Fibroblast of lung (primary cell): Measurements from ENCODE around the gene LIMS1. TPM values are rescaled to one million over a fixed set of nuclear protein-coding genes. Genes with fewer than 3 reads are reported as not detected.

Source experiments
- DNase-seq, 2 donors: peaks; one replicate each; pipeline versions ENCODE4 v3.0.0 to v3.0.0-alpha.2; 2010; ENCODE audit warnings: low read depth in 2 of 2
- H2AFZ ChIP-seq: 2 replicates; pipeline ENCODE4 v1.5.1; 2012; ENCODE audit warnings: low read length, control low read depth, inconsistent platforms
- H3K27ac ChIP-seq: 2 replicates; pipeline ENCODE4 v1.5.1; 2011; ENCODE audit warnings: low read length, control low read depth; ENCODE audit not compliant: insufficient read depth
- H3K27me3 ChIP-seq: 2 replicates; pipeline ENCODE4 v1.5.1; 2011; ENCODE audit warnings: mild to moderate bottlenecking, low read length; ENCODE audit not compliant: control insufficient read depth, insufficient read depth
- H3K36me3 ChIP-seq: 2 replicates; pipeline ENCODE4 v1.5.1; 2011; ENCODE audit warnings: low read length; ENCODE audit not compliant: control insufficient read depth, insufficient read depth
- H3K4me1 ChIP-seq: 2 replicates; pipeline ENCODE4 v1.5.1; 2011; ENCODE audit warnings: low read length; ENCODE audit not compliant: control insufficient read depth, insufficient read depth; ENCODE audit errors: extremely low read depth
- H3K4me2 ChIP-seq: 2 replicates; pipeline ENCODE4 v1.5.1; 2011; ENCODE audit warnings: low read length, control low read depth; ENCODE audit not compliant: insufficient read depth; ENCODE audit errors: extremely low read depth
- H3K4me3 ChIP-seq, 4 experiments: fragments of 200-600 bp in 1 of 4; sonication (generic) in 1 of 4; replicated peaks in 1 of 4; 2 replicates each; pipeline ENCODE4 v1.5.1; 2011 to 2016; ENCODE audit warnings: low read length in 4 of 4, low read depth in 3 of 4, mild to moderate bottlenecking in 3 of 4, control low read depth in 2 of 4, inconsistent platforms in 1 of 4, mixed read lengths in 1 of 4; ENCODE audit not compliant: insufficient read depth in 1 of 4; ENCODE audit errors: control extremely low read depth in 1 of 4
- H3K79me2 ChIP-seq: 2 replicates; pipeline ENCODE4 v1.5.1; 2012; ENCODE audit warnings: mild to moderate bottlenecking, low read length, inconsistent platforms; ENCODE audit not compliant: control insufficient read depth, insufficient read depth
- H3K9ac ChIP-seq: 2 replicates; pipeline ENCODE4 v1.5.1; 2011; ENCODE audit warnings: mild to moderate bottlenecking, low read length, control low read depth; ENCODE audit not compliant: insufficient read depth
- H3K9me3 ChIP-seq: 2 replicates; pipeline ENCODE4 v1.5.1; 2012; ENCODE audit warnings: low read depth, low read length; ENCODE audit not compliant: control insufficient read depth, insufficient read depth
- H4K20me1 ChIP-seq: 2 replicates; pipeline ENCODE4 v1.5.1; 2011; ENCODE audit warnings: low read length; ENCODE audit not compliant: control insufficient read depth, insufficient read depth; ENCODE audit errors: extremely low read depth
- EZH2 ChIP-seq: IDR thresholded peaks from 2 replicates; pipeline ENCODE4 v1.5.1; 2012; ENCODE audit warnings: low read length, control low read depth, mild to moderate bottlenecking; ENCODE audit errors: missing control alignments
- polyA plus RNA-seq, 2 donors: library from polyadenylated mRNA; depleted of rRNA in 1 of 2; stranded (reverse) in 1 of 2; unstranded in 1 of 2; fragments of >200 nt; gene quantifications; 2 replicates each; pipeline ENCODE4 v1.2.1, GENCODE V29; 2011 to 2012; ENCODE audit warnings: missing spikeins in 1 of 2
- total RNA-seq: library from RNA; depleted of rRNA; stranded (reverse); fragments of >200 nt; gene quantifications from 2 replicates; pipeline ENCODE4 v1.2.1, GENCODE V29; 2014
- TF ChIP-seq, protein P1 (sequence below), 2 donors: IDR thresholded peaks in 1 of 2; conservative IDR thresholded peaks in 1 of 2; 1 replicate in 1 of 2; 2 replicates in 1 of 2; pipeline ENCODE4 v1.5.1; 2011 to 2012; ENCODE audit warnings: low read length in 2 of 2, control low read depth in 1 of 2, inconsistent platforms in 1 of 2, low read depth in 1 of 2, mild to moderate bottlenecking in 1 of 2

Gene LIMS1
- total and polyA plus RNA-seq, 2 donors (not counting 1 experiment from before 2014, with no cell fraction given), result 52.7 to 108 TPM

DNA sequence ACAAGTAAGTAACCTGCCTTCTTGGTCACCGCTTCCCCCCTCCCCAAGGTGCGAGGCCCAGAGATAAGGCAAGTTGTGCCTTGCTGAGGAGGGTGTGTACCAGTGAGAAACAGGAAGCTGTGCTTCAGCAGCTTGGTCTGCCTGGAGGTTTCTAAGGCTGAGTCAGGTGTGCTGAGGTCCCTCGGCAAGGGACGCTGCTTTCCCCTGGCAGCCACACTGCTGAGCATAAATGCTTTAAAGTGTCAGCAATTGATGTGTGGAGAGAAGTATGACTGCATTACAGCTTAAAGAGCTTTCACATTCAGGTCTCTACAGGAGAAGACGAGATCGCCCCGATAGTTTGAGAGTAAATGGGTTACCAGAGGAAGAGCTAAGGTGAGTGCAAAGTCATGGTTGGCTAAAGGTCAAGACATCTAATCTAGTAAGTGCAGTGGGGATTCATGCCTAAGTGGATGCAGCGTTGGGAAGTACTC, 86.9 kb downstream of the LIMS1 start:
- Histone ChIP-seq H3K27me3 (no peaks in the 10 kb centered on the region), H4K20me1 (no peaks in the 10 kb centered on the region), H3K36me3 (no peaks in the 10 kb centered on the region), H2AFZ (no peak overlapping the region), H3K9ac (no peak overlapping the region), H3K79me2 (peaks cover 7% of the 10 kb centered on the region), H3K4me1 (peaks cover 8% of the 10 kb centered on the region), H3K27ac (no peak overlapping the region), H3K9me3 (no peaks in the 10 kb centered on the region), H3K4me3 (no peak overlapping the region), H3K4me2 (no peak overlapping the region)
- TF ChIP-seq, protein P1, sequence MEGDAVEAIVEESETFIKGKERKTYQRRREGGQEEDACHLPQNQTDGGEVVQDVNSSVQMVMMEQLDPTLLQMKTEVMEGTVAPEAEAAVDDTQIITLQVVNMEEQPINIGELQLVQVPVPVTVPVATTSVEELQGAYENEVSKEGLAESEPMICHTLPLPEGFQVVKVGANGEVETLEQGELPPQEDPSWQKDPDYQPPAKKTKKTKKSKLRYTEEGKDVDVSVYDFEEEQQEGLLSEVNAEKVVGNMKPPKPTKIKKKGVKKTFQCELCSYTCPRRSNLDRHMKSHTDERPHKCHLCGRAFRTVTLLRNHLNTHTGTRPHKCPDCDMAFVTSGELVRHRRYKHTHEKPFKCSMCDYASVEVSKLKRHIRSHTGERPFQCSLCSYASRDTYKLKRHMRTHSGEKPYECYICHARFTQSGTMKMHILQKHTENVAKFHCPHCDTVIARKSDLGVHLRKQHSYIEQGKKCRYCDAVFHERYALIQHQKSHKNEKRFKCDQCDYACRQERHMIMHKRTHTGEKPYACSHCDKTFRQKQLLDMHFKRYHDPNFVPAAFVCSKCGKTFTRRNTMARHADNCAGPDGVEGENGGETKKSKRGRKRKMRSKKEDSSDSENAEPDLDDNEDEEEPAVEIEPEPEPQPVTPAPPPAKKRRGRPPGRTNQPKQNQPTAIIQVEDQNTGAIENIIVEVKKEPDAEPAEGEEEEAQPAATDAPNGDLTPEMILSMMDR (conservative IDR thresholded peaks at IDR 0.05 in 1 of 2, IDR thresholded peaks at IDR 0.05 in 1 of 2; ENCODE audit: low read depth in 1 of 2, low read length in 2 of 2), result no peak
- TF ChIP-seq EZH2, result no peak
- DNase-seq, result peak in 1 of 2 donors; percentile 76

DNA sequence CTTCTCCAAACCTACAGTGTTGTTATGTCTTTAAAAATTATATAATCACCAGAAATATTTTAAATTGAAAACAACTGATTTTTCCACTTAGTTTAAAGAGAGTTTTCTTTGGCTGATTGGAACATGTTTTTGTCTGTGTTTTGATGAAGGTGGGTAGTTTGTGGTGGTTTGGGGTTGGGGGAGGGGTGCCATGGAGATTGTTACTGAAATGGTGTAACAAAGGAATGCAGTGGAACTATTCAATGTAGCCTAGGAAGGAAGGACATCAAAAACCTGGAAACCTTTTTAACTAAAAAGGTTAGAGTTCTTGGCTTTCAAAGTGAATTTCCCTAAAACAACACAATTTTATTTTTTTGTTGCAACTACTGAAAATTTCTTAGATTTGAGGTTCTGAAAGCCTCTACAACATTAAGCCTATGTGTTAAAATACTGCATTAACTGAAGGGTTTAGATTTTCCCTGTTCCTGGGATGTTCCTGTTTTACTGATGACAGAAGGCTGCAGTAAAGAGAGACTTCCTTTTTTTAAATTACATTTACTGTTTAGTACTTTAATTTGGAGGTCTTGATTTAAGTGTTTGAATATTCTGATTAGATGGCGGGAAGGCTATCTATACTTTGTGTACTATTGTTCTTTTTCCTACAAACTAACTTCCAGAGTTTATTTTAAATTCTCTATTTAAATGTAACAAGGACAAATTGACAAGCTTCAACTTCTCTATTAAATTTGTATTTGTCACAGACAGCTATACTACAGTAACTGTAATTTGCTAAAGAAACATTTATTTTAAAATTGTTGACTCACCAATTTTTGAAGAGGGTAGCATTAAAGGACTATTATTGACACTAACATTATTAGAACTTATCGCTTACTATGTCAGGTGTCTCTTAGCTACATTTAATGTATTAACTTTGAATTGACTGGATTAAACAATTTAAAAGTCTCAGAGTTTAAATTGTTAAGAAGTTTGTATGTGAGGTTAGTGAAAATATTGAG, 87.7 kb downstream of the LIMS1 start:
- Histone ChIP-seq H3K27me3 (no peaks in the 10 kb centered on the region), H4K20me1 (no peaks in the 10 kb centered on the region), H3K9me3 (no peaks in the 10 kb centered on the region), H3K79me2 (peaks cover 4% of the 10 kb centered on the region), H3K9ac (no peak overlapping the region), H3K36me3 (no peaks in the 10 kb centered on the region), H3K4me3 (no peak overlapping the region), H2AFZ (no peak overlapping the region), H3K27ac (no peak overlapping the region), H3K4me2 (no peak overlapping the region), H3K4me1 (peaks cover 4% of the 10 kb centered on the region)
- TF ChIP-seq EZH2, result no peak
- TF ChIP-seq, protein P1 (conservative IDR thresholded peaks at IDR 0.05 in 1 of 2, IDR thresholded peaks at IDR 0.05 in 1 of 2; ENCODE audit: low read depth in 1 of 2, low read length in 2 of 2), result no peak
- DNase-seq, result no peak

DNA sequence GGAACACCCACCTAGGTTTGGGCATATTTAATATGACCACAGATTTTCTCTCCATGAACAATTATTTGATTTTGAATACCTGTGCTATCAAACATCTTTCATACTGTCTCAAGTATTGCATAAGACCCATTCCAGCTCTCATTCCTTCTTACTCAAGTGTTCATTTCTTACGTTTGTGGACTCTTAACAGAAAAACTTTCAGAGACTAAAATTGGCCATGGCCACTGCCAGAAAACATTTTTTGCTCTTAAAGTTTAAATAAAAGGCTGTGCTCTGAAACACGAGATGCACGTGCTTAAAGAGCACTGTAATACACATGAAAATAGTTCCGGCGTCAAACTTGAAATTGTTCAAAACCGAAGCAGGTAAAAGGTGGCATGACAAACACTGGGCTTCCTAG, 89.3 kb downstream of the LIMS1 start:
- Histone ChIP-seq H3K4me2 (no peak overlapping the region), H3K79me2 (peaks cover 6% of the 10 kb centered on the region), H2AFZ (no peak overlapping the region), H3K36me3 (no peaks in the 10 kb centered on the region), H3K9me3 (no peaks in the 10 kb centered on the region), H3K4me3 (no peak overlapping the region), H3K4me1 (peaks cover 4% of the 10 kb centered on the region), H3K9ac (no peak overlapping the region), H3K27ac (no peak overlapping the region), H4K20me1 (no peaks in the 10 kb centered on the region), H3K27me3 (no peaks in the 10 kb centered on the region)
- peak; percentile 39 to 69 for DNase-seq
- TF ChIP-seq, protein P1 (conservative IDR thresholded peaks at IDR 0.05 in 1 of 2, IDR thresholded peaks at IDR 0.05 in 1 of 2; ENCODE audit: low read depth in 1 of 2, low read length in 2 of 2), result no peak
- no peak for TF ChIP-seq EZH2
